Mammary epithelial cell (primary cell): Measurements from ENCODE around the gene SLX1A.
"Not testable (repeated sequence)": the region's sequence is repeated elsewhere in the genome, so short reads cannot be mapped to it uniquely, and the experiment has no call there.

Experiments
- EZH2 ChIP-seq: IDR thresholded peaks from 2 replicates; pipeline ENCODE4 v1.6.1; 2012; ENCODE audit warnings: low read length, inconsistent platforms, borderline replicate concordance
- TF ChIP-seq, protein P1 (sequence below), 2 donors: IDR thresholded peaks in 1 of 2; conservative IDR thresholded peaks in 1 of 2; 2 replicates each; pipeline ENCODE4 v1.5.1; 2011 to 2012; ENCODE audit warnings: inconsistent platforms in 2 of 2, low read length in 2 of 2, mild to moderate bottlenecking in 2 of 2, control low read depth in 1 of 2, low read depth in 1 of 2; ENCODE audit not compliant: insufficient read depth in 1 of 2; ENCODE audit errors: extremely low read depth in 1 of 2

DNA sequence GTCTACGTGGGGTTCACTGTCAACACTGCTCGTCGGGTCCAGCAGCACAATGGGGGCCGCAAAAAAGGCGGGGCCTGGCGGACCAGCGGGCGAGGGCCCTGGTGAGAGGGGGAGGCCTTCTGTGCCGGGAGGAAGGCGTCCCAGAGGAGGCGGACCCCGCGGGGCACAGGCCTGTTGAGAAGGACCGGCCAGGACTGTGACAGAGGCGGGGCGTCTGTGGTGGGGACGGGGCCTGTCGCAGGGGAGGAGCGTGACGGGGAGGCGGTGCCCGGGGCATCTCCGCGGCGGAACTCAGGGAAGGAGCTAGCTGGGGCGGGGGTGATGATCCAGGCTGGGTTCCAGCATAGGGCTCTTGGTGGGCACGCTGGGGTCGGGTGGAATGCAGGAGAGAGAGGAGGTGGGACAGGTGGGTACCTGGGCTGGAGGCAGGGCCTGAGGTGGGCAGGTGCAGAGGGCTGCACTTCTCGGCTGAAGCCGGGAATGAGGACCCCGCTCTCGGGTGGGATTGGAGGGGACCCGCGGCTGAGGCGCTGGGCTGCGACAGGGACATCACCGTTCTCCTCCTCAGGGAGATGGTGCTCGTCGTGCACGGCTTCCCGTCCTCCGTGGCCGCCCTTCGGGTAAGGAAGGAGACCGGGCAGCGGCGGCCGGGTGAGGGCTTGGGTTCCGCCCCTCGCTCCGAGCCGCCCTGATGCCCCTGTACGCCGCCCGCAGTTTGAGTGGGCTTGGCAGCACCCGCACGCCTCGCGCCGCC, 674 bp downstream of the SLX1A start:
- TF ChIP-seq, protein P1, sequence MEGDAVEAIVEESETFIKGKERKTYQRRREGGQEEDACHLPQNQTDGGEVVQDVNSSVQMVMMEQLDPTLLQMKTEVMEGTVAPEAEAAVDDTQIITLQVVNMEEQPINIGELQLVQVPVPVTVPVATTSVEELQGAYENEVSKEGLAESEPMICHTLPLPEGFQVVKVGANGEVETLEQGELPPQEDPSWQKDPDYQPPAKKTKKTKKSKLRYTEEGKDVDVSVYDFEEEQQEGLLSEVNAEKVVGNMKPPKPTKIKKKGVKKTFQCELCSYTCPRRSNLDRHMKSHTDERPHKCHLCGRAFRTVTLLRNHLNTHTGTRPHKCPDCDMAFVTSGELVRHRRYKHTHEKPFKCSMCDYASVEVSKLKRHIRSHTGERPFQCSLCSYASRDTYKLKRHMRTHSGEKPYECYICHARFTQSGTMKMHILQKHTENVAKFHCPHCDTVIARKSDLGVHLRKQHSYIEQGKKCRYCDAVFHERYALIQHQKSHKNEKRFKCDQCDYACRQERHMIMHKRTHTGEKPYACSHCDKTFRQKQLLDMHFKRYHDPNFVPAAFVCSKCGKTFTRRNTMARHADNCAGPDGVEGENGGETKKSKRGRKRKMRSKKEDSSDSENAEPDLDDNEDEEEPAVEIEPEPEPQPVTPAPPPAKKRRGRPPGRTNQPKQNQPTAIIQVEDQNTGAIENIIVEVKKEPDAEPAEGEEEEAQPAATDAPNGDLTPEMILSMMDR (conservative IDR thresholded peaks at IDR 0.05 in 1 of 2, IDR thresholded peaks at IDR 0.05 in 1 of 2; ENCODE audit: extremely low read depth in 1 of 2, insufficient read depth in 1 of 2, low read depth in 1 of 2, low read length in 2 of 2), result not testable (repeated sequence)
- TF ChIP-seq EZH2, result not testable (repeated sequence)
